Measurements from ENCODE around the gene ZNF710. TPM values are rescaled to one million over a fixed set of nuclear protein-coding genes. Genes with fewer than 3 reads are reported as not detected.

The ZNF710 gene
- total RNA-seq, 1 experiment from 2014 or later: 10.0 TPM

GRCh38 chr15:89984001-89984400 lies 17.1 kb upstream of the ZNF710 start:
- H3K4me1 ChIP-seq (ENCODE audit: control insufficient read depth in 1 of 2, insufficient read depth in 2 of 2, low read length in 2 of 2): no peaks in the 10 kb centered on the region
- no peaks in the 10 kb centered on the region for H3K9me2 ChIP-seq (ENCODE audit: insufficient read depth)
- CTCF ChIA-PET: interaction anchor here (0.8 kb wide), 1 partner anchor 12 kb away, joined by 3 read pairs; no protein-coding TSS in a partner anchor
- H3K9ac ChIP-seq (ENCODE audit: low read length): no peak overlapping the region
- intact Hi-C loops (cut with micrococcal nuclease): no loop called here
- no peaks in the 10 kb centered on the region for H4K20me1 ChIP-seq (ENCODE audit: insufficient read depth)
- TF ChIP-seq YY1 (IDR thresholded peaks at IDR 0.05; ENCODE audit: extremely low read depth, insufficient replicate concordance, low read depth, low read length) (no peak), ZNF274 (IDR thresholded peaks at IDR 0.05; ENCODE audit: low read depth, low read length) (no peak), REST (IDR thresholded peaks at IDR 0.05; ENCODE audit: low read depth) (no peak), ZFX (IDR thresholded peaks at IDR 0.05) (no peak), SIN3A (IDR thresholded peaks at IDR 0.05; ENCODE audit: low read depth) (no peak), FOSL1 (IDR thresholded peaks at IDR 0.05; ENCODE audit: low read depth) (no peak), SP1 (IDR thresholded peaks at IDR 0.05; ENCODE audit: low read depth) (no peak), POLR2AphosphoS5 (IDR thresholded peaks at IDR 0.05; ENCODE audit: low read depth, low read length) (no peak), SRF (IDR thresholded peaks at IDR 0.05; ENCODE audit: low read depth) (no peak), EZH2 (IDR thresholded peaks at IDR 0.05) (no peak), POLR2A (IDR thresholded peaks at IDR 0.05; ENCODE audit: borderline replicate concordance, extremely low read depth, insufficient read depth, insufficient read length) (no peak), TCF7L2 (IDR thresholded peaks at IDR 0.05; ENCODE audit: borderline replicate concordance, extremely low read depth, insufficient read depth, insufficient read length) (no peak), ZBTB33 (IDR thresholded peaks at IDR 0.05; ENCODE audit: extremely low read depth, insufficient replicate concordance, low read length) (no peak), CBX3 (IDR thresholded peaks at IDR 0.05; ENCODE audit: low read depth) (no peak), ELF1 (IDR thresholded peaks at IDR 0.05; ENCODE audit: borderline replicate concordance, low read depth) (no peak), EGR1 (IDR thresholded peaks at IDR 0.05; ENCODE audit: low read depth) (no peak), ATF3 (IDR thresholded peaks at IDR 0.05) (no peak), JUND (IDR thresholded peaks at IDR 0.05) (no peak), CEBPB (IDR thresholded peaks at IDR 0.05; ENCODE audit: low read depth) (no peak)
- TF ChIP-seq, protein P1, sequence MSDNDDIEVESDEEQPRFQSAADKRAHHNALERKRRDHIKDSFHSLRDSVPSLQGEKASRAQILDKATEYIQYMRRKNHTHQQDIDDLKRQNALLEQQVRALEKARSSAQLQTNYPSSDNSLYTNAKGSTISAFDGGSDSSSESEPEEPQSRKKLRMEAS (IDR thresholded peaks at IDR 0.05): no peak
- H3K79me2 ChIP-seq (ENCODE audit: insufficient read depth, low read length): no peaks in the 10 kb centered on the region
- POLR2A ChIA-PET: no interaction called here
- no peak for DNase-seq (ENCODE audit: low read depth, low spot score)
- H3K4me2 ChIP-seq (ENCODE audit: low read length): no peak overlapping the region
- H3K27me3 ChIP-seq (ENCODE audit: insufficient read depth, low read length): no peaks in the 10 kb centered on the region
- H3K9me3 ChIP-seq (ENCODE audit: control insufficient read depth in 1 of 2, insufficient read depth in 1 of 2, low read depth in 1 of 2, low read length in 2 of 2): peaks cover 0 to 5% of the 10 kb centered on the region in 2 experiments; a peak in 1 of 4 replicates
- no peak for ATAC-seq
- H2AFZ ChIP-seq (ENCODE audit: low read depth, low read length, poor library complexity, severe bottlenecking): no peak overlapping the region
- H3K27ac ChIP-seq (ENCODE audit: low read depth, low read length): no peak overlapping the region
- BruUV-seq (replicated peaks): no TSS peak
- H3K36me3 ChIP-seq (ENCODE audit: control insufficient read depth in 1 of 2, insufficient read depth in 2 of 2, low read length in 2 of 2): no peaks in the 10 kb centered on the region
- H3K4me3 ChIP-seq (replicated peaks in 1 of 2; ENCODE audit: low read depth in 1 of 2, low read length in 2 of 2): no peak overlapping the region
- RAD21 ChIA-PET (ENCODE audit: low non-redundant PET in 1 of 2, low total read pairs in 2 of 2, uncharacterized antibody in 2 of 2, unreplicated experiment in 2 of 2): no interaction called here
